K562 (cell line): Measurements from ENCODE around the gene RNF227. TPM values are rescaled to one million over a fixed set of nuclear protein-coding genes. Genes with fewer than 3 reads are reported as not detected.

Source experiments
- ATAC-seq: fragments of 200-7000 bp; cut with Tn5 transposase; 3 replicates; pipeline ENCODE4 v1.9.1; 2020; ENCODE audit warnings: moderate library complexity
- BruUV-seq: library from RNA; stranded (reverse); fragments of 400-500 nt; replicated peaks from 2 replicates; lab custom pipeline; 2021; lab: Mats Ljungman, UMichigan
- CTCF ChIA-PET: fragments of 300-600 bp; formaldehyde crosslinking; extraction: SDS; loops from one replicate; lab custom pipeline; 2021; ENCODE audit warnings: low intra/inter-chr PET ratio; lab: Yijun Ruan, JAX
- POLR2A ChIA-PET: fragments of 300-600, 350-650 bp; sonication (Branson Sonifier 250); formaldehyde crosslinking; extraction: SDS; loops from one replicate; lab custom pipeline; 2021; ENCODE audit warnings: antibody characterized with exemption, inconsistent platforms; lab: Yijun Ruan, JAX
- DNase-seq, 4 experiments: peaks; one replicate each; pipeline versions ENCODE4 v3.0.0 to v3.0.0-alpha.2; 2011 to 2018; ENCODE audit warnings: low spot score in 3 of 4, mixed read lengths in 3 of 4; ENCODE audit errors: extremely low read depth in 1 of 4
- FAIRE-seq: peaks from 2 replicates; lab custom pipeline; 2011; peaks lifted over from hg19 to GRCh38; lab: Jason Lieb, UNC
- H2AFZ ChIP-seq: 2 replicates; pipeline ENCODE4 v1.6.0; 2011; ENCODE audit warnings: low read depth, low read length, control low read depth, inconsistent platforms
- H3K27ac ChIP-seq: fragments of 200-600 bp; 3 replicates; pipeline ENCODE4 v1.8.0; 2011; ENCODE audit warnings: low read depth, mild to moderate bottlenecking, control low read depth, inconsistent platforms, low read length, moderate library complexity, mixed read lengths; ENCODE audit errors: extremely low read depth
- H3K27me3 ChIP-seq, 2 experiments: fragments of 300-600 bp in 1 of 2; 2 replicates in 1 of 2; 3 replicates in 1 of 2; pipeline versions ENCODE4 v1.6.0 to v1.8.0; 2011; ENCODE audit warnings: inconsistent platforms in 2 of 2, low read length in 2 of 2, mild to moderate bottlenecking in 1 of 2, mixed read lengths in 1 of 2, moderate library complexity in 1 of 2; ENCODE audit not compliant: control insufficient read depth in 2 of 2, insufficient read depth in 2 of 2
- H3K36me3 ChIP-seq: fragments of 300-600 bp; 3 replicates; pipeline ENCODE4 v1.8.0; 2011; ENCODE audit warnings: mild to moderate bottlenecking, low read length, inconsistent platforms; ENCODE audit not compliant: control insufficient read depth, insufficient read depth
- H3K4me1 ChIP-seq, 2 experiments: fragments of 200-600 bp in 1 of 2; replicated peaks in 1 of 2; 2 replicates in 1 of 2; 3 replicates in 1 of 2; pipeline versions ENCODE4 v1.5.1 to v1.8.0; 2011; ENCODE audit warnings: inconsistent platforms in 2 of 2, low read length in 2 of 2, mild to moderate bottlenecking in 1 of 2, mixed read lengths in 1 of 2, moderate library complexity in 1 of 2; ENCODE audit not compliant: control insufficient read depth in 2 of 2, insufficient read depth in 2 of 2
- H3K4me2 ChIP-seq: 2 replicates; pipeline ENCODE4 v1.6.1; 2011; ENCODE audit warnings: low read length, control low read depth, inconsistent platforms, mixed read lengths; ENCODE audit not compliant: insufficient read depth
- H3K4me3 ChIP-seq: fragments of 200-600 bp; sonication (generic), shearing (Covaris generic); 2 replicates; pipeline ENCODE4 v1.5.1; 2016; ENCODE audit warnings: control low read depth, inconsistent platforms
- H3K79me2 ChIP-seq: fragments of 200-600 bp; 3 replicates; pipeline ENCODE4 v1.8.0; 2011; ENCODE audit warnings: low read length, inconsistent platforms; ENCODE audit not compliant: control insufficient read depth, insufficient read depth
- H3K9ac ChIP-seq, 2 experiments: 2 replicates each; pipeline versions ENCODE4 v1.6.0 to v1.6.1; 2011; ENCODE audit warnings: low read depth in 2 of 2, low read length in 2 of 2, control low read depth in 1 of 2, inconsistent platforms in 1 of 2, mild to moderate bottlenecking in 1 of 2, mixed read lengths in 1 of 2; ENCODE audit not compliant: insufficient read depth in 1 of 2
- H3K9me1 ChIP-seq: one replicate; pipeline ENCODE4 v1.6.0; 2011; ENCODE audit warnings: inconsistent platforms, mild to moderate bottlenecking, low read length, moderate library complexity; ENCODE audit not compliant: control insufficient read depth, insufficient read depth
- H3K9me3 ChIP-seq: replicated peaks from 2 replicates; pipeline ENCODE4 v1.5.1; 2011; ENCODE audit warnings: low read depth, low read length, inconsistent platforms; ENCODE audit not compliant: control insufficient read depth, insufficient read depth
- H4K20me1 ChIP-seq: replicated peaks from 2 replicates; pipeline ENCODE4 v1.6.1; 2011; ENCODE audit warnings: low read length, inconsistent platforms, mixed read lengths; ENCODE audit not compliant: control insufficient read depth, insufficient read depth
- ARID1B ChIP-seq: fragments of 450-650 bp; IDR thresholded peaks from 2 replicates; pipeline ENCODE4 v1.6.1; 2016; ENCODE audit warnings: antibody characterized with exemption, mild to moderate bottlenecking, inconsistent platforms
- ELF2 ChIP-seq: fragments of 250-450 bp; sonication (Bioruptor Pico); IDR thresholded peaks from 2 replicates; pipeline ENCODE4 v1.5.0; 2021; ENCODE audit warnings: mild to moderate bottlenecking
- HDAC1 ChIP-seq, 2 experiments: fragments of 450-650 bp; IDR thresholded peaks; 2 replicates each; pipeline ENCODE4 v1.6.1; 2016 to 2017; ENCODE audit warnings: inconsistent platforms in 1 of 2, mild to moderate bottlenecking in 1 of 2, moderate library complexity in 1 of 2
- NR4A1 ChIP-seq, 2 experiments: fragments of 250-450 bp in 1 of 2; fragments of 450-650 bp in 1 of 2; sonication (Bioruptor Pico) in 1 of 2; IDR thresholded peaks; 2 replicates each; pipeline versions ENCODE4 v1.4.0 to v1.6.1; 2016 to 2020; ENCODE audit warnings: mild to moderate bottlenecking in 2 of 2, missing compliant biosample characterization in 1 of 2, missing genetic modification characterization in 1 of 2, moderate library complexity in 1 of 2
- RBM15 ChIP-seq: fragments of 200-400 bp; formaldehyde crosslinking; IDR thresholded peaks from 2 replicates; pipeline ENCODE4 v1.6.1; 2018; ENCODE audit warnings: mild to moderate bottlenecking, low read length, moderate library complexity; ENCODE audit not compliant: insufficient read depth
- TBL1XR1 ChIP-seq, 2 experiments: IDR thresholded peaks; 2 replicates each; pipeline ENCODE4 v1.6.1; 2012; ENCODE audit warnings: improper control_type of control experiment in 2 of 2, low read length in 2 of 2, mild to moderate bottlenecking in 1 of 2
- ZKSCAN8 ChIP-seq: fragments of 200-800 bp; sonication (Bioruptor generic); IDR thresholded peaks from 2 replicates; pipeline ENCODE4 v1.6.1; 2016; ENCODE audit warnings: missing genetic modification characterization, missing compliant biosample characterization
- WGBS: fragments of 100-300 bp; shearing (Covaris generic); methylation state at CpG from one replicate; pipeline ENCODE4 v1.1.6; 2016; ENCODE audit warnings: low coverage, mixed read lengths; ENCODE audit not compliant: insufficient coverage; ENCODE audit errors: missing lambda C conversion rate; 5-methylcytosine and 5-hydroxymethylcytosine counted together
- in situ Hi-C: fragments of 300-500 bp; cut with MboI; formaldehyde crosslinking; loops from 4 replicates; pipeline ENCODE4 v1.15.0; 2018; ENCODE audit warnings: inconsistent platforms, mixed read lengths
- intact Hi-C: fragments of 100-400 bp; cut with micrococcal nuclease; formaldehyde crosslinking; loops from 2 replicates; pipeline ENCODE4 v1.14.2; 2022
- polyA plus RNA-seq, 8 experiments: library from polyadenylated mRNA; depleted of rRNA in 4 of 8; stranded (reverse) in 5 of 8; unstranded in 3 of 8; fragments of >200 nt; fragmentation: Nextera tagmentation in 2 of 8; fragmentation: Illumina TruSeq in 1 of 8; extraction: Ambion mirVana in 2 of 8; extraction: Trizol in 1 of 8; gene quantifications; 2 replicates each; pipeline versions ENCODE4 v1.2.1 to v1.2.3, GENCODE V29; 2011 to 2014; ENCODE audit warnings: inconsistent platforms in 1 of 8, missing spikeins in 1 of 8
- total RNA-seq, 7 experiments: library from RNA; depleted of rRNA in 6 of 7; stranded (reverse); fragments of >200 nt in 6 of 7; fragmentation: Illumina TruSeq in 2 of 7; extraction: Trizol in 2 of 7; gene quantifications; 2 replicates each; pipeline versions ENCODE4 v1.2.1 to v1.2.3, GENCODE V29; 2011 to 2021; ENCODE audit warnings: low replicate concordance in 1 of 7
- TF ChIP-seq, protein P1 (sequence below): fragments of 250-450 bp; sonication (Bioruptor Pico); IDR thresholded peaks from 2 replicates; pipeline ENCODE4 v1.8.0; 2022; ENCODE audit warnings: inconsistent platforms, mild to moderate bottlenecking, moderate library complexity, borderline replicate concordance
- TF ChIP-seq, protein P2 (sequence below): fragments of 250-450 bp; sonication (Bioruptor Pico); IDR thresholded peaks from 2 replicates; pipeline ENCODE4 v1.8.0; 2021; ENCODE audit warnings: moderate library complexity, mild to moderate bottlenecking, inconsistent platforms
- TF ChIP-seq, protein P3 (sequence below): fragments of 250-450 bp; sonication (Bioruptor Pico); IDR thresholded peaks from 2 replicates; pipeline ENCODE4 v1.8.0; 2021; ENCODE audit warnings: borderline replicate concordance, mild to moderate bottlenecking, moderate library complexity; ENCODE audit not compliant: poor library complexity, severe bottlenecking
- TF ChIP-seq, protein P4 (sequence below): fragments of 250-450 bp; sonication (Bioruptor Pico); IDR thresholded peaks from 2 replicates; pipeline ENCODE4 v1.5.0; 2021
- TF ChIP-seq, protein P5 (sequence below): sonication (generic); formaldehyde crosslinking; IDR thresholded peaks from 2 replicates; pipeline ENCODE4 v1.8.1; 2022; ENCODE audit warnings: missing genetic modification reagents
- TF ChIP-seq, protein P6 (sequence below): sonication (generic); formaldehyde crosslinking; IDR thresholded peaks from 2 replicates; pipeline ENCODE4 v1.8.1; 2023; ENCODE audit warnings: mild to moderate bottlenecking, missing genetic modification reagents

RNF227 gene
- total and polyA plus RNA-seq, 9 of the 15 experiments (the other 6 are each of a cell fraction or from before 2014, with no cell fraction given): 1.1 to 6.7 (median 2.3) TPM

DNA sequence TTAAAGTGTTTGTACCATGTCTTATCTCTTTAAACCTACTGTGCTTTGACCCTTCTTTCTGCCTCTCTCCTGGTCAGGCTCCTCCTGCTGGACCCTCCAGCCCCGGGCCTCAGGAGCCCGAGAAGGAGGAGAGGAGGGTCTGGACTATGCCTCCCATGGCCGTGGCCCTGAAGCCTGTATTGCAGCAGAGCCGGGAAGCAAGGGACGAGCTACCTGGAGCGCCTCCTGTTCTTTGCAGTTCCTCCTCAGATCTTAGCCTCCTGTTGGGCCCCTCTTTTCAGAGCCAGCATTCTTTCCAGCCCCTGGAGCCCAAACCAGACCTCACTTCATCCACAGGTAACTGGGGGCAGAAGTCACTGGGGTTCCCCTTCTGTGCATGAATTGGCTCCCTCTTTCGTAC lies 29.6 kb upstream of the RNF227 start (continued):
- TF ChIP-seq, protein P1, sequence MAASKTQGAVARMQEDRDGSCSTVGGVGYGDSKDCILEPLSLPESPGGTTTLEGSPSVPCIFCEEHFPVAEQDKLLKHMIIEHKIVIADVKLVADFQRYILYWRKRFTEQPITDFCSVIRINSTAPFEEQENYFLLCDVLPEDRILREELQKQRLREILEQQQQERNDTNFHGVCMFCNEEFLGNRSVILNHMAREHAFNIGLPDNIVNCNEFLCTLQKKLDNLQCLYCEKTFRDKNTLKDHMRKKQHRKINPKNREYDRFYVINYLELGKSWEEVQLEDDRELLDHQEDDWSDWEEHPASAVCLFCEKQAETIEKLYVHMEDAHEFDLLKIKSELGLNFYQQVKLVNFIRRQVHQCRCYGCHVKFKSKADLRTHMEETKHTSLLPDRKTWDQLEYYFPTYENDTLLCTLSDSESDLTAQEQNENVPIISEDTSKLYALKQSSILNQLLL (CRISPR knock-in tag): no peak
- TF ChIP-seq HDAC1 (IDR thresholded peaks at IDR 0.05) (no peak), NR4A1 (CRISPR knock-in tag; IDR thresholded peaks at IDR 0.05) (no peak), NR4A1 (tag; IDR thresholded peaks at IDR 0.05) (no peak)
- TF ChIP-seq, all 486 proteins: peak for 0

DNA sequence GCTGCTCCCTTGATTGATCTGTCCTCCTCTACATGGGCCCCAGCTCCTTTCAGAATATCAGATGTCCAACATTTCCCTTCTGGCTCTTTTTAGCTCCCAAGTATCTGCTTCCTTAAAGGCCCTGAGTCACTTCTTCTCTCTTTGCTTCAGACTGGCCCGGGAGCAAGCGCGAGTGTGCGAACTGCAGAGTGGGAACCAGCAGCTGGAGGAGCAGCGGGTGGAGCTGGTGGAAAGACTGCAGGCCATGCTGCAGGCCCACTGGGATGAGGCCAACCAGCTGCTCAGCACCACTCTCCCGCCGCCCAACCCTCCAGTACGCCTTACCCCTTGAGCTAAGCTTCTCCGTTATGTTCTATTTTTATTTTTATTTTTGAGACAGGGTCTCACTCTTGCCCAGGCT lies 28.2 kb upstream of the RNF227 start:
- in situ Hi-C loops (no loop called here), intact Hi-C loops (no loop called here)
- H4K20me1 ChIP-seq: no peaks in the 10 kb centered on the region
- no peaks in the 10 kb centered on the region for H3K9me3 ChIP-seq
- DNase-seq (no peak), FAIRE-seq (no peak), ATAC-seq (no peak)
- H3K9ac ChIP-seq: no peak overlapping the region; a peak in 1 of 4 replicates
- H3K36me3 ChIP-seq: peaks cover 65% of the 10 kb centered on the region
- no peak overlapping the region for H3K4me2 ChIP-seq
- H3K4me3 ChIP-seq: no peak overlapping the region
- H3K4me1 ChIP-seq: no peaks in the 10 kb centered on the region
- CTCF ChIA-PET: no interaction called here
- no peaks in the 10 kb centered on the region for H3K79me2 ChIP-seq
- H3K27me3 ChIP-seq: no peaks in the 10 kb centered on the region
- no peak overlapping the region for H2AFZ ChIP-seq
- WGBS: 100% methylated on average over 9 of the region's 9 CpGs
- no peak overlapping the region for H3K27ac ChIP-seq
- no TSS peak for BruUV-seq
- POLR2A ChIA-PET: interaction anchor here (0.5 to 1.6 kb wide), 7 partner anchors 9 to 869 kb away, joined by 3 to 7 read pairs (median 3); partner anchors contain the start of genes CNTROB and TRAPPC1
- H3K9me1 ChIP-seq: no peaks in the 10 kb centered on the region
- TF ChIP-seq, protein P2, sequence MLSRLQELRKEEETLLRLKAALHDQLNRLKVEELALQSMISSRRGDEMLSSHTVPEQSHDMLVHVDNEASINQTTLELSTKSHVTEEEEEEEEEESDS (CRISPR knock-in tag): no peak
- no peak for TF ChIP-seq ELF2 (CRISPR knock-in tag)
- no peak for TF ChIP-seq RBM15
- TF ChIP-seq ZKSCAN8: no peak
- TF ChIP-seq, protein P3, sequence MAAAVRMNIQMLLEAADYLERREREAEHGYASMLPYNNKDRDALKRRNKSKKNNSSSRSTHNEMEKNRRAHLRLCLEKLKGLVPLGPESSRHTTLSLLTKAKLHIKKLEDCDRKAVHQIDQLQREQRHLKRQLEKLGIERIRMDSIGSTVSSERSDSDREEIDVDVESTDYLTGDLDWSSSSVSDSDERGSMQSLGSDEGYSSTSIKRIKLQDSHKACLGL (CRISPR knock-in tag): no peak
- TF ChIP-seq TBL1XR1 (IDR thresholded peaks at IDR 0.05; ENCODE audit: low read length in 2 of 2): no peak
- TF ChIP-seq, protein P4, sequence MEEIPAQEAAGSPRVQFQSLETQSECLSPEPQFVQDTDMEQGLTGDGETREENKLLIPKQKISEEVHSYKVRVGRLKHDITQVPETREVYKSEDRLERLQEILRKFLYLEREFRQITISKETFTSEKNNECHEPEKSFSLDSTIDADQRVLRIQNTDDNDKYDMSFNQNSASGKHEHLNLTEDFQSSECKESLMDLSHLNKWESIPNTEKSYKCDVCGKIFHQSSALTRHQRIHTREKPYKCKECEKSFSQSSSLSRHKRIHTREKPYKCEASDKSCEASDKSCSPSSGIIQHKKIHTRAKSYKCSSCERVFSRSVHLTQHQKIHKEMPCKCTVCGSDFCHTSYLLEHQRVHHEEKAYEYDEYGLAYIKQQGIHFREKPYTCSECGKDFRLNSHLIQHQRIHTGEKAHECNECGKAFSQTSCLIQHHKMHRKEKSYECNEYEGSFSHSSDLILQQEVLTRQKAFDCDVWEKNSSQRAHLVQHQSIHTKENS (CRISPR knock-in tag): no peak
- TF ChIP-seq, protein P5, sequence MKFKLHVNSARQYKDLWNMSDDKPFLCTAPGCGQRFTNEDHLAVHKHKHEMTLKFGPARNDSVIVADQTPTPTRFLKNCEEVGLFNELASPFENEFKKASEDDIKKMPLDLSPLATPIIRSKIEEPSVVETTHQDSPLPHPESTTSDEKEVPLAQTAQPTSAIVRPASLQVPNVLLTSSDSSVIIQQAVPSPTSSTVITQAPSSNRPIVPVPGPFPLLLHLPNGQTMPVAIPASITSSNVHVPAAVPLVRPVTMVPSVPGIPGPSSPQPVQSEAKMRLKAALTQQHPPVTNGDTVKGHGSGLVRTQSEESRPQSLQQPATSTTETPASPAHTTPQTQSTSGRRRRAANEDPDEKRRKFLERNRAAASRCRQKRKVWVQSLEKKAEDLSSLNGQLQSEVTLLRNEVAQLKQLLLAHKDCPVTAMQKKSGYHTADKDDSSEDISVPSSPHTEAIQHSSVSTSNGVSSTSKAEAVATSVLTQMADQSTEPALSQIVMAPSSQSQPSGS: no peak
- TF ChIP-seq, protein P6, sequence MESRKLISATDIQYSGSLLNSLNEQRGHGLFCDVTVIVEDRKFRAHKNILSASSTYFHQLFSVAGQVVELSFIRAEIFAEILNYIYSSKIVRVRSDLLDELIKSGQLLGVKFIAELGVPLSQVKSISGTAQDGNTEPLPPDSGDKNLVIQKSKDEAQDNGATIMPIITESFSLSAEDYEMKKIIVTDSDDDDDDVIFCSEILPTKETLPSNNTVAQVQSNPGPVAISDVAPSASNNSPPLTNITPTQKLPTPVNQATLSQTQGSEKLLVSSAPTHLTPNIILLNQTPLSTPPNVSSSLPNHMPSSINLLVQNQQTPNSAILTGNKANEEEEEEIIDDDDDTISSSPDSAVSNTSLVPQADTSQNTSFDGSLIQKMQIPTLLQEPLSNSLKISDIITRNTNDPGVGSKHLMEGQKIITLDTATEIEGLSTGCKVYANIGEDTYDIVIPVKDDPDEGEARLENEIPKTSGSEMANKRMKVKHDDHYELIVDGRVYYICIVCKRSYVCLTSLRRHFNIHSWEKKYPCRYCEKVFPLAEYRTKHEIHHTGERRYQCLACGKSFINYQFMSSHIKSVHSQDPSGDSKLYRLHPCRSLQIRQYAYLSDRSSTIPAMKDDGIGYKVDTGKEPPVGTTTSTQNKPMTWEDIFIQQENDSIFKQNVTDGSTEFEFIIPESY (CRISPR knock-in tag): no peak
- no peak for TF ChIP-seq ARID1B
